IMR-90 (cell line): ENCODE measurements around the gene FEV. TPM values are rescaled to one million over a fixed set of nuclear protein-coding genes. Genes with fewer than 3 reads are reported as not detected.

Experiments
- ATAC-seq: fragments of 200-7000 bp; cut with Tn5 transposase; 2 replicates; pipeline ENCODE4 v1.9.1; 2020; ENCODE audit warnings: low read depth, mild to moderate bottlenecking, moderate library complexity
- BruUV-seq: library from RNA; stranded (reverse); fragments of 400-500 nt; replicated peaks from 2 replicates; lab custom pipeline; 2021; lab: Mats Ljungman, UMichigan
- CTCF ChIA-PET: fragments of 300-600 bp; formaldehyde crosslinking; extraction: SDS; loops from one replicate; lab custom pipeline; 2021; ENCODE audit warnings: antibody characterized with exemption; lab: Yijun Ruan, JAX
- POLR2A ChIA-PET: fragments of 300-600 bp; sonication (Branson Sonifier 250); formaldehyde crosslinking; loops from one replicate; lab custom pipeline; 2022; ENCODE audit warnings: antibody characterized with exemption; ENCODE audit not compliant: unreplicated experiment; lab: Charles Lee
- DNase-seq: peaks from one replicate; pipeline ENCODE4 v3.0.0; 2013
- H2AFZ ChIP-seq: replicated peaks from 2 replicates; pipeline ENCODE3; 2013; ENCODE audit warnings: low read length, mild to moderate bottlenecking; ENCODE audit not compliant: poor library complexity
- H2AK5ac ChIP-seq: 2 replicates; pipeline ENCODE4 v1.6.1; 2013; ENCODE audit warnings: low read depth, low read length, inconsistent platforms
- H2AK9ac ChIP-seq: replicated peaks from 2 replicates; pipeline ENCODE3; 2013; ENCODE audit warnings: mild to moderate bottlenecking, low read depth, low read length, moderate library complexity; ENCODE audit not compliant: poor library complexity
- H2BK120ac ChIP-seq: 2 replicates; pipeline ENCODE4 v1.6.1; 2013; ENCODE audit warnings: low read depth, low read length, inconsistent platforms
- H2BK15ac ChIP-seq: 3 replicates; pipeline ENCODE4 v1.6.1; 2013; ENCODE audit warnings: low read depth, low read length, inconsistent platforms
- H2BK20ac ChIP-seq: 2 replicates; pipeline ENCODE4 v1.6.1; 2013; ENCODE audit warnings: low read depth, mild to moderate bottlenecking, inconsistent platforms, low read length, moderate library complexity
- H2BK5ac ChIP-seq: 2 replicates; pipeline ENCODE4 v1.6.1; 2013; ENCODE audit warnings: mild to moderate bottlenecking, low read depth, low read length, inconsistent platforms; ENCODE audit not compliant: poor library complexity, severe bottlenecking
- H3K14ac ChIP-seq: replicated peaks from 2 replicates; pipeline ENCODE4 v1.6.1; 2013; ENCODE audit warnings: low read depth, low read length, inconsistent platforms
- H3K18ac ChIP-seq: 2 replicates; pipeline ENCODE4 v1.6.1; 2013; ENCODE audit warnings: low read depth, low read length, control low read depth
- H3K23ac ChIP-seq: 2 replicates; pipeline ENCODE4 v1.6.1; 2013; ENCODE audit warnings: low read depth, low read length, inconsistent platforms
- H3K27ac ChIP-seq: 2 replicates; pipeline ENCODE4 v1.5.1; 2013; ENCODE audit warnings: mild to moderate bottlenecking, control low read depth, low read length; ENCODE audit not compliant: insufficient read depth
- H3K27me3 ChIP-seq: 2 replicates; pipeline ENCODE4 v1.6.1; 2013; ENCODE audit warnings: low read length; ENCODE audit not compliant: control insufficient read depth, insufficient read depth
- H3K36me3 ChIP-seq: 2 replicates; pipeline ENCODE4 v1.6.1; 2013; ENCODE audit warnings: low read length, mixed read lengths; ENCODE audit not compliant: control insufficient read depth, insufficient read depth
- H3K4ac ChIP-seq: 2 replicates; pipeline ENCODE4 v1.6.1; 2013; ENCODE audit warnings: low read depth, low read length, inconsistent platforms
- H3K4me1 ChIP-seq: 2 replicates; pipeline ENCODE4 v1.6.1; 2013; ENCODE audit warnings: low read length, mixed read lengths; ENCODE audit not compliant: control insufficient read depth, insufficient read depth
- H3K4me2 ChIP-seq: 2 replicates; pipeline ENCODE4 v1.6.1; 2013; ENCODE audit warnings: low read depth, mild to moderate bottlenecking, control low read depth, low read length, moderate library complexity
- H3K4me3 ChIP-seq: 2 replicates; pipeline ENCODE4 v1.5.1; 2013; ENCODE audit warnings: low read depth, mild to moderate bottlenecking, control low read depth, low read length, moderate library complexity; ENCODE audit not compliant: insufficient read depth
- H3K56ac ChIP-seq: 2 replicates; pipeline ENCODE4 v1.6.1; 2013; ENCODE audit warnings: low read length, inconsistent platforms; ENCODE audit not compliant: insufficient read depth; ENCODE audit errors: extremely low read depth
- H3K79me1 ChIP-seq, 2 experiments: 2 replicates each; pipeline ENCODE4 v1.6.1; 2013; ENCODE audit warnings: low read length in 2 of 2, inconsistent platforms in 1 of 2, low read depth in 1 of 2
- H3K9ac ChIP-seq: 2 replicates; pipeline ENCODE4 v1.6.1; 2013; ENCODE audit warnings: low read depth, low read length, control low read depth
- H3K9me1 ChIP-seq: 2 replicates; pipeline ENCODE4 v1.6.1; 2013; ENCODE audit warnings: low read length, inconsistent platforms; ENCODE audit not compliant: insufficient read depth
- H3K9me3 ChIP-seq: 2 replicates; pipeline ENCODE4 v1.6.1; 2013; ENCODE audit warnings: low read length; ENCODE audit not compliant: control insufficient read depth, insufficient read depth
- H4K20me1 ChIP-seq: 2 replicates; pipeline ENCODE4 v1.6.1; 2013; ENCODE audit warnings: low read length, inconsistent platforms; ENCODE audit not compliant: insufficient read depth
- H4K5ac ChIP-seq: 2 replicates; pipeline ENCODE4 v1.6.1; 2013; ENCODE audit warnings: mild to moderate bottlenecking, low read depth, low read length, control low read depth
- H4K8ac ChIP-seq, 2 experiments: 2 replicates each; pipeline ENCODE4 v1.6.1; 2013; ENCODE audit warnings: low read depth in 2 of 2, low read length in 2 of 2, control low read depth in 1 of 2, inconsistent platforms in 1 of 2
- H4K91ac ChIP-seq: 2 replicates; pipeline ENCODE4 v1.6.1; 2013; ENCODE audit warnings: low read depth, low read length, inconsistent platforms; ENCODE audit not compliant: insufficient read depth
- CEBPB ChIP-seq: IDR thresholded peaks from 2 replicates; pipeline ENCODE4 v1.6.1; 2012; ENCODE audit warnings: low read depth, low read length, improper control_type of control experiment
- ELK1 ChIP-seq: fragments of 150-350 bp; IDR thresholded peaks from 2 replicates; pipeline ENCODE4 v1.6.1; 2016; ENCODE audit warnings: low read depth, mild to moderate bottlenecking, low read length, moderate library complexity, borderline replicate concordance
- MAFK ChIP-seq: IDR thresholded peaks from 2 replicates; pipeline ENCODE4 v1.6.1; 2012; ENCODE audit warnings: low read depth, low read length, improper control_type of control experiment
- USF2 ChIP-seq: fragments of 150-350 bp; IDR thresholded peaks from 2 replicates; pipeline ENCODE4 v1.6.1; 2017; ENCODE audit warnings: mild to moderate bottlenecking, antibody characterized with exemption, low read length, low read depth
- WGBS, 2 experiments: methylation state at CpG; one replicate each; pipeline versions ENCODE4 v1.1.5 to v1.1.7; 2013; ENCODE audit warnings: missing lambda C conversion rate in 2 of 2; ENCODE audit not compliant: insufficient read length in 1 of 2; ENCODE audit errors: extremely low coverage in 2 of 2; 5-methylcytosine and 5-hydroxymethylcytosine counted together
- dilution Hi-C: fragments of 300-500 bp; cut with HindIII; formaldehyde crosslinking; loops from one replicate; pipeline ENCODE4 v1.14.3; 2018; ENCODE audit warnings: low sequenced_read_pairs; ENCODE audit not compliant: unreplicated experiment
- in situ Hi-C: fragments of 300-500 bp; cut with MboI; formaldehyde crosslinking; loops from 3 replicates; pipeline ENCODE4 v1.14.3; 2019; ENCODE audit warnings: low sequenced_read_pairs, inconsistent platforms, mixed read lengths
- intact Hi-C: fragments of 100-400 bp; cut with micrococcal nuclease; formaldehyde crosslinking; loops from 2 replicates; pipeline ENCODE4 v1.10.0; 2022
- polyA plus RNA-seq, 3 experiments: library from polyadenylated mRNA; depleted of rRNA; stranded (reverse); fragments of >200 nt; gene quantifications; 2 replicates each; pipeline ENCODE4 v1.2.3, GENCODE V29; 2012; ENCODE audit warnings: low replicate concordance in 1 of 3
- total RNA-seq: library from RNA; depleted of rRNA; stranded (reverse); fragments of >200 nt; gene quantifications from 2 replicates; pipeline ENCODE4 v1.2.3, GENCODE V29; 2012

FEV gene
- total and polyA plus RNA-seq, 2 of the 4 experiments (the other 2 are of a cell fraction): not detected

- Histone ChIP-seq H4K8ac (no peak overlapping the region), H3K36me3 (no peaks in the 10 kb centered on the region), H4K5ac (no peak overlapping the region), H3K9ac (no peak overlapping the region), H2BK20ac (no peak overlapping the region), H3K9me1 (no peaks in the 10 kb centered on the region), H3K18ac (no peak overlapping the region), H3K23ac (no peak overlapping the region), H2BK5ac (no peak overlapping the region), H4K20me1 (no peaks in the 10 kb centered on the region), H3K4ac (no peak overlapping the region), H2BK120ac (no peak overlapping the region), H3K14ac (no peak overlapping the region), H3K79me1 (no peaks in the 10 kb centered on the region), H3K27me3 (peaks cover 79% of the 10 kb centered on the region), H3K27ac (no peak overlapping the region), H2AK9ac (no peak overlapping the region), H3K4me2 (no peak overlapping the region), H4K91ac (no peak overlapping the region), H3K4me1 (no peaks in the 10 kb centered on the region), H2BK15ac (no peak overlapping the region), H3K4me3 (no peak overlapping the region), H2AK5ac (no peak overlapping the region), H3K9me3 (no peaks in the 10 kb centered on the region), H2AFZ (no peak overlapping the region), H3K56ac (no peak overlapping the region)
- TF ChIP-seq ELK1 (no peak), USF2 (no peak), MAFK (no peak), CEBPB (peak; percentile 42; the same call in 1 of the 2 replicates)
- dilution Hi-C loops (no loop called here), in situ Hi-C loops (no loop called here), intact Hi-C loops (no loop called here)
- BruUV-seq: no TSS peak
- WGBS, 2 experiments: 43% methylated on average over 4 of the region's 11 CpGs; no CpG with 5 or more reads in 1 of the 2 experiments
- CTCF ChIA-PET: no interaction called here
- DNase-seq: no peak
- ATAC-seq: no peak
- POLR2A ChIA-PET: no interaction called here
These were observed 35.8 kb upstream of the FEV start for GRCh38 chr2:219020604-219021365.
